NCI-H1436 (cell line): Measurements from ENCODE around the gene BCAP29.

ENCODE experiments used
- DNase-seq: peaks from one replicate; lab custom pipeline; 2025; lab: John Stamatoyannopoulos, UW

BCAP29 gene

DNA sequence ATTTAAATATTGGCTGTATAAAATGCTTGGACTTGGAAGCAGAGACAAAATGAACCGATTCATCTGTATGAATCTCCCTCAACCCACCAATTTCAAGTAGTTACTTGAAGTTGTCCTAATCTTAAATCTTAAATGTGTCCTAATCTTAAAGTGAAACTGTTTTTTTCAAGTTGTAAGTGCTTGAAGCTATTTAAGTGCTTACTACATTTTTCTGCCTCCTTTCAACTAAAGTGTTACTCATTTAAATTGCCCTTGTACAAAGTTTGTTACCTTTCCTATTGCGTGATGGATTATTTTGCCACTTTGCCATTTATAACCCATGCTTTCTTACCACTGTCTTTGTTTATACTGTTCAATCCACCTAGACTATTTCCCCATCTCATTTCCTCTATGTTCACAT lies 2.8 kb downstream of the BCAP29 start:
- DNase-seq: no peak

DNA sequence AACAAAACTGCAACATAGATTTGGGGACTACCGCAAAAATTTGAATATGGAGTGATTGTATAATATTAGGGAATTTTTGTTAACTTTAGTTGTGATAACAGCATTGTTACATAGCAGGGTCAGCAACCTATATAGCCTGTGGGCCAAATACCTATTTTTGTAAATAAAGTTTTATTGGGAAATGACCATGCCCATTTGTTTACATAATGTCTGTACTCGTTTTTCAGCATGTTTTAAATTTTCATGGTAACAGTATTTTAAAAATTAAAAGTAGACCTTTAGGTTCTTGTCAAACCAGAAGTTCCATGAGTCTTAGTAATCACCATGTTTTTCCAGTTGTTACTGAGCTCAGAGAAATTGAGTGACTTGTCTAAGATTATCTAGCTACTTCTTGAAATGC lies 4.7 kb downstream of the BCAP29 start:
- DNase-seq: no peak

DNA sequence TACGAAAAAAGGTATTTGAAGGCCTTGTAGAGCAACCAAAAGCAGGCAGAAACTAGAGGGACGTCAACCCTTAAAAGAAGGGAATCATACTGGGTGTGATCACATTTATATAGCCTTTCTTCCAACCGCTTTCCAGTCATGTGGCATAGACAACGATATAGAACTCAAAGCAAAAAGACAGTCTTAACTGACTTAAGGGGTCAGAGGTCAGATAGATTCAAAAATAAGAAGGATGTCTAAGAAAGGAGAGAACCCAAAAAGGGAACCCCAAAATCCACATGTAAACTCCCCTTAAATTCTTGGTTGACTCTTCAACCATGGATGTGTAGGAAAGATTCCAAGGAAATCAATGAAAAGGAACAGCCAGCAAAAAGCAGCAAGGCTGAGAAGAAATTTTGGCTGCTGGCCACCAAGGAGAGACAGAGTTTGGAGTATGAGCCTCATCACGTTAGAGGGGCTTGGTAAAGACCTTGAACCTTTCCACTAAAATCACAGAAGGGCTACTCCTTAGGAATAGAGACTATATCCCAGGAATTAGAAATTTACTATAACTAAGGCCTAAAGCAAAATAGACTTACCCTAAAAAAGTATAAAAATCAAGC lies 8.6 kb downstream of the BCAP29 start:
- no peak for DNase-seq

DNA sequence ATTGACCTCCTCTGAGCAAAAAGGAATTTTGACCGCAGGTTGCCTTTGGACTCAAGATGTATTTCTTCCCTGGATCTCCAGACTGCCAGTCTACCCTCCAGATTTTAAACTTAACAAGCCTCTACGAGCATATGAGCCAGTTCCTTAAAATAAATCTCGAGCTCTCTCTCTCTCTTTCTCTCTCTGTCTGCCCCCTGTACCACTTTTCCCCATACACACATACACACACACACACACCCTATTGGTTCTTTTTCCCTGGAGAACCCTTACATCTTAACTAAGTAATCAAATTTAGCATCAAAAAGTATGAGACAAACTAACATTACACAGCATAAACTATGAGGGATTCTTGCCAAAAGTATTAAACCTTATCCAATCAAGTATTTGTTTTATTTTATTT lies 11.4 kb downstream of the BCAP29 start:
- no peak for DNase-seq

DNA sequence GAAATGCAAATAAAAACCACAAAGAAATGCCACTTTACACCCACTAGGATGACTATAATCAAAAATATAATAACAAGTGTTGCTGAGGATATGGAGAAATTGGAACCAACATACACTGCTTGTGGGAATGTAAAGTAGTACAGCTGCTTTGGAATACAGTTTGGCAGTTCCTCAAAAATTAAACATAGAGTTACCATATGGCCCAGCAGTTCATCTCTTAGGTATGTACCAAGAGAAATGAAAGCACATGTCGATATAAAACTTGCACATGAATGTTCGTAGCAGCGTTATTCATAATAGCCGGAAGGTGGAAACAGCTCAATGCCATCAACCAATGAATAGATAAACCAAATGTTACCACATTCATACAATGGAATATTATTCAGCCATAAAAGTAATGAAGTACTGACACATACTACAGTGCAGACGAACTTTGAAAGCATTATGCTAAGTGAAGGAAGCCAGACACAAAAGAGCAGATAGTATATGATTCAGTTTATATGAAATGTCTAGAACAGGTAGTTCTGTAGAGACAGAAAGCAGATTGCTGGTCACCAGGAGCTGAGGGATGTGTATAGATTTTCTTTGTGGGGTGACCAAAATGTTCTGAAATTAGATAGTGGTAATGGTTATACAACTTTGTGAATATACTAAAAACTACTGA lies 12.4 kb downstream of the BCAP29 start:
- DNase-seq: no peak

DNA sequence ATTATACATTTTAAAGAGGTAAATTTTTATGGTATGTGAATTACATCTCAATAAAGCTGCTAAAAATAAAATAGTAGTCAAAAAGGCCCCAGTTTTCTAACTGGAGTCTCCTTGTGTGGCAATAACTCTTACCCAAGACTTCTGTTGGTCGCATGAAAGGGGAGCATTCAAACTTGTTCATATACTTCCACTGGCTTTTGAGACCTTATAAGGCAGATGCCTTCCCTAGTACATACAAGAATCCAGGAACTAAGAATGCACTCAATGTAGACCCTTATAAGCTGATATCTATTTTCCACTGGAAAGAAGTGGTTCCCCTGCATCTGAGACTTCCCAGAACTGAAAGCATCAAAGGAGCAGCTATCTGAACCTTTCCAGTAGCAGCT lies 13.0 kb downstream of the BCAP29 start:
- no peak for DNase-seq

DNA sequence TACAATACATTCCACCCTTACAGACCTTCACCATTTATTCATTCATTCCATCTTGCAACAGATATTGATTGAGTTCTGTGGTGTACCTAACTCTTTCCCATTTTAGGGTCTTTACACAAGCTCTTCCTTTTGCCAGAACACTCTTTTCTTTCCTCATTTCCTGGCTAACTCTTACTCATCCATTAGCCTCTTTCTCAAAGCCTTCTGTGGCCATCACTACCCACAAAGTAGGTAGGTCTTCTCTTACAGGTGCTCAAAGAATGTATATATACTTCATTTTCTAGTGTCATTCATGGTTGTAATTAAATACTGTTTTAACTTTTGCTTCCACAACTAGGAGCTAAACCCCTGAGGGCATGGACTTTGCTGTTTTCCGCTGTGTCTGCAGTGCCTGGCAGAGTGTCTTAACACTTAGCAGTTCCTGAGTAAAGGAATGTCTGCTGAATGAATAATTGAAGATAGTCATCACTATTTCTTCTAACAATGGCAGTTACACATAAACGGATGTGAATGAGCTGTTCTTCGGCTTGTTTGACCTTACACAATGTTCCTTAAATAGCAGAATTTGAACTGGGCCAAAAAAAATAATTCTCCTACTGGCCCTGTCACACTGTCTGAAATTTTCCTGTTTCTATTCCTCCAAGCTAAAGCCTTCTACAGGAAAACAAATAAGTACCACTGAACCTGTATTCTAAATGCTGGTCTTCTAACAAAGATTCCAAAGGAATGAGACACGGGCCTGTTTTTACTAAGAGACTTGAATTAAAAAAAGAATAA lies 15.1 kb downstream of the BCAP29 start:
- no peak for DNase-seq

DNA sequence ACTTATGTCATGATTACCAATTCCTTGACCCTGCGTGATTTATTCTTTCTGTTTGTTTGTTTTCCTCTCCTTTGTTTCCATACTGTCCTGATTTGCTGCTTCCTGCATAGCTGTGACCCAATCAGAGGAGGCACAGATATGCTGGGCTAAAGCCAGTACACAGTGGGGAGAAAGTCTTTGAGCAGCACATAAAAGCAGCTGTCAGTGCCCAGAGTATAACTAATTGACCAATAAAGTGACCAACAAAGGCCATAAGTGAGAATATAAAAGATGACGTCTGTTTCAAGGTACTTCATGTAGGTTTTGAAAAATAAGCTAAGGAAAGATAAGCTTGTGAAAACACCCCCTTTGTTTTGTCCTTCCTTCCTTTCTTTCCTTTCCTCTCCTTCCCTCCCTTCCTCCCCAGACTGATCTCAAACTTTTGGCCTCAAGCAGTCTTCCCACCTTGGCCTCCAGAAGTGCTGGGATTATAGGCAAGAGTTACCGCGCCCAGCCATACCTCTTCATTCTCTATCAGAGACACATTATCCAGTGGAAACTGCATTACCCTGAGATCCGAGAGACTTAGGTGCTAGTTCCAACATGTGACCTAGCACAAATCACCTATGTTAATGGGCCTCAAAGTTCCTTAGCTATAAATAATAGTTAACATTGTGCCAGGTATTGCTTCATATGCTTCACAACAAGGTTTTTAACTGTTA lies 17.0 kb downstream of the BCAP29 start:
- DNase-seq: no peak

DNA sequence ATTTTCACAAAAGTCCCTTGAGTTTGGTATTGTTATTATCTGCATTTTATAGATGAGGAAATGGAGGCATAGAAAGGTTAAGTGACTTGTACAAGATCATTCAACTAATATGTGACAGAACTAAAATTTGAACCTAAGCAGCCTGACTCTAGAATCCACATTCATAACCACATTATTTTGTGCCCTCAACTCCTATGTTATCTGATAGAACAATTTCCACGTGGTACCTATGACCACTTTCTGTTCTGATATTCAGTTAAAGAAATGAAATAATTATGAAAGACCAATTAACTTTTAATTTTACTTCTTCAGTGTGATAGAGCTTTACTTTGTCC lies 17.5 kb downstream of the BCAP29 start:
- DNase-seq: no peak

DNA sequence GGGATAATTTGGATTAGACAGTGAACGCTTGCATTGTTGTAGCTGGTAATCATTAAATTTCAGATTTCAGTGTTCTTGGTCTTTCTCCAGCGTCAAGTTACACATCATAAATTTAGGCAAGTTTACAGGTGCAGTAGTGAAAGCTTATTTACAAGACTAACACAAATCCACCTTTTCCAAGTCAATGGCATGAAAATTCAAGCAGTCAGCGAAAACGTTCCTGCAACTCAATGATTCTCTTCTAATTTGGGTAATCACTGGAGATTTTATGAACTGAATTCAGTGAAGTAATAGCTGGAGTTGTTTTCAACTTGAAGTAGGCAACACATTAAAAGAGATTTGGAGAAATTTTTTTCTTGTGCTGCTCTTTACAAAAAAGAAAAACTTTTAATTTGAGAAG lies 17.9 kb downstream of the BCAP29 start:
- no peak for DNase-seq

DNA sequence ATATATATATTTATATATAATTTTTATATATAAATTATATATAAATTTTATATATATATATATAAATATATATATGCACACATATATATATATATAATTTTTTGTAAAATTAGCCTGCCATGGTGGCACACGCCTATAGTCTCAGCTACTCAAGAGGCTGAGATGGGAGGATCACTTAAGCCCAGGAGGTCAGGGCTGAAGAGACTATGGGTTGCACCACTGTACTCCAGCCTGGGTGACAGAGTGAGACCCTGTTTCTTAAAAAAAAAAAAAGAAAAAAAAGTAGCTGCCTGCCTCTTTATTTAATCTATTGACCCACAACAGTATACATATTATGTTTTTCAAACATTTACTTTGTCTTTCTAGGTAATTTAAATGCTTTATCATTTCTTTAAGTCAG lies 19.2 kb downstream of the BCAP29 start:
- DNase-seq: no peak

DNA sequence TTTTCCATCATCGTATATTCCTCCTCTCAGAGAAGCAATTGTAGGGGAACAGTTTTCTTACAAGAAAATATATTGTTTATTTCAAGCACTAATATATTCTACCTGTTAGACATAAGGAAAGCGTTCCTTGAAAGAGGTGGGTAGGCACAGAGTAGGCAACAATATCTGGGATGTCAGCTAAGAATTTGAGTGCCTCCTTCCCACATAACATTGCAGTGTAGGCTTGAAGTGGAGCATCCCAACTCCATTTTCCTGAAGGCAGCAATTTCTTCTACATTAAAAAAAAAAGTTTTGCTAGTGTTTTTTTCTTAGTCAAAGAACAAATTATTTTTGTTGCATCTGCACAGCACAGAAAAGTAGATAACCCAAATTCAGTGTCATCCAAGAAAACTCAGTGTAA lies 20.8 kb downstream of the BCAP29 start:
- no peak for DNase-seq

DNA sequence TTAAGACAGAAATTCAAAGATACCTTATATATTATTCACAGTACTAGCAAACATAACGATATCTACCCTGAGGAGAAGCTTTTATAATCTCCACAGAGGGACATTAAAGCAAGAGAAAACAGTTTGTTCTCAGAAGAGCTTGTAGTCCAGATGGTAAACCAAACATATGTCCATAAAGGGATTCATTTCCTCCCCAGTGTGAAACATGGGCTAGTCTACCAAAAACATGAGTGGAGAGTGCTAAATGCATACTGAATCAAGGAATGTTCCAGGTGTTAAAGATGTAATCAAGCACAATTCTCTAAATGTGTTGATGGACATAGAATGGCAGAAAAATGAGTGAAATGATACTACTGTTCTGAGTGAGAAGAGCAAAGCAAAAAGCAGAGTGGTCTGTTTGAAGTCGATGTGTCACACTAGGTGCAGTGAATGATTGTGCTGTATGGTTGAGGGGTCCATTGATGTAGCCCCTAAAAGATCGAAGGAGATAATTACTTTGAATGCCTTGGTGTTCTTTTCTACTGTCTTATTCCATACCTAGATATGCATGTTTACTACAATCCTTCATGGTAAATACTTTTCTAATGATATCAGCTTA lies 25.3 kb downstream of the BCAP29 start:
- DNase-seq: no peak

DNA sequence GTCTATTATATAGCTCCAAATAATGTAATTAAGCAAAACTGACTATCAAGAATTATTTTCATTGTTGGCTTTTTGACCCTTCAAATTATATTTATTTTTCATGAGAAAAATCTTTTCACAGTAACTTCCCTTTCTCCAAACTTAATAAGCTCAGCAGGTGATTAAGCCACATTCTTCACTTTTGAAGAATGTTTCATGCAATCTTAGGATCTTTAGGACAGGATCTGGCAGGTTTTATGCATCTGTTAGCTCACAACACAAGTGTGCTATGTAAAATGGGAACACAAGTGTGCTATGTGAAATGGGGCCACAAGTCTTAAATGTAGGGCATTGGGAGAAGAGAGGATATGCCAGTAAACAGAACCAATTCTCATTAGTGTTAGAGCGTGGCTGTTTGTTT lies 26.3 kb downstream of the BCAP29 start:
- no peak for DNase-seq

DNA sequence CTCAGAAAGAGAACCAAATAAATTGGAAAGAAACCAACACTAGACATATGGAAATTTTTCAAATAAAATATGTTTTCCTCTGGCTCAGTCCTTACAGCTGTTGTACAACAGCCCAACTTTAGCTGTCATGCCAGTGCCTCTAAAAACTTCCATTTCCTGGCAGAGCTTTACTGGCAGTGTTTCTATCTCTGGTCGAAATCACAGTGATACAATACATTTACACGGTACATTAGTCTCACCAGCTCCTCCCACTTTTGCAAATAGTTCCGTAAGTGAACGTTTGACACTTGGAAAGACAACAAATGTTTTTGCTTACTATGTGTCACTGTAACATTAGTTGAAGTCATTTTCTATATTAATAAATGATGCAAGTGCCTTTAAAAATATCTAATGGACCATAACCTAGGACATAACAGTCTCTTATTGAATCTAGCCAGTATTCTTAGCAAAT lies 29.8 kb downstream of the BCAP29 start:
- DNase-seq: no peak

DNA sequence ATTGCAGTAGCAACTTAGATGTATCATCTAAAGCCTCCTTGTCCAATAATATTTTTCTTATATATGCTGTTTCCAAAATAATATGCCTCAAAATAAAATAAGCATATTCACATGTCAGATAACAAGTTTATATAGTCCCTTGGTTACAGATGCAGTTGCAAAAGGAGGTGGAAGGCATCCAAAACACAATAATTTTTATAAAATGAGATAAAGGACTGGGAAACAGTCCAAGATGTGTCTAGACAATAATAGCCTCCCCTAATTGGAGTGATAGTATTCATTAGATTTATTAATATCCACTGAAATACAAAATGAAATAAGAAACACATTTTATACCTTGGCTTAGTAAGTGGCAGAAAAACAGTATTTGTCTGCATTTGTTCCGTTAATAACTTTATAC lies 30.3 kb downstream of the BCAP29 start:
- no peak for DNase-seq

DNA sequence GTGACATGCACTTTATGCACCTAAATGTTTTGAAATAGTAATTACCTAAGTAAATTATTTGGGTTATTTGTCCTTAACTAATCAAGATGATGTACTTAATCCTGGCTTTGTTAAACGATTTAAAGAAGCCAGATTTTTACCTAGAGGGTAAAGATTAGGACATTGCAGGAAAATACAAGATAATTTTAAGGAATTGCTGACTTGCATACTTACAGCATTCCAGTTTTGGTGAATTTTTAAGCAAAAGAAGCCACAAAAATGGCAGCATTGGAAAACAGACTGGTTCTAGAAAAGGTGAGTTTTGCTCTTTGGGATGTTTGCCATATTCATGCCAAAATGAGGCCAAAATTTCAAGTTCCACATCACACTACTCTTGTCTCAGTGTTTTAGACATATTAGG lies 33.4 kb downstream of the BCAP29 start:
- DNase-seq: no peak

DNA sequence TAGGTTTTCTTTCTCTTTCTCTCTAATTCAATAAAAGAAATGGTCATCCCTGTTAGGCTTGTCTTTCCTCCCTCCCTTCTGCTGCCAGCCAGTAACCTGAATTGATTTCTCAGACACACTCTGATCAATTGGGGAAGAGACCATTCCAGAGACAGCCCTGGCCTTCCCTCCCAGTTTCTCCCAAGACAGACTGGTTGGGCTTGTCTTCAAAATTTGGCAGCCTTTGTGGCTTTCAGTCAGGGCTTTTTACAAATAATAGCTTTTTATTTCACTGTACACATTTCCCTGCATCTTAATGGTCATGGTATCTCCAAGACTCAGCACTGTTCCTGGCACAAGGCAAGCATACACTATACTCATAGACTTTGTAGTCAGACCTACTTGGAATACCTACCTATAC lies 33.9 kb downstream of the BCAP29 start:
- no peak for DNase-seq

DNA sequence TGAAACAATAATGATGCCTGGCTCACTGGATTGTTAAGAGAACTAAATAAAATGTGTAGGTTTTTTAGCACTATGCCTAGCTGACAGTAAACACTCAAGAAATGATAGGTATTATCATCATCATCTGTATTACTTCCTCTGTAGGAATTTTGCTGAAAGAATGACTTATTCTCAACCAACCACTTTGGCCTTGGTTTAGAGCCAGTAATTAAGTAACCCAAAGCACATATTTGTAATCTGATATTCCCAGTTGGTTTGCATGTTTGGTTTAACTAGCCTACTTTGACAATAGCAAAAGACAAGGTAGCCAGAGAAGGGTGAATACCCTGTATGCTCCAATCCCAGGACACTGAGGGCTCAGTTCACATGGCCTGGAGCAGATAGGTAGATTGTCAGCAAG lies 34.4 kb downstream of the BCAP29 start:
- no peak for DNase-seq

DNA sequence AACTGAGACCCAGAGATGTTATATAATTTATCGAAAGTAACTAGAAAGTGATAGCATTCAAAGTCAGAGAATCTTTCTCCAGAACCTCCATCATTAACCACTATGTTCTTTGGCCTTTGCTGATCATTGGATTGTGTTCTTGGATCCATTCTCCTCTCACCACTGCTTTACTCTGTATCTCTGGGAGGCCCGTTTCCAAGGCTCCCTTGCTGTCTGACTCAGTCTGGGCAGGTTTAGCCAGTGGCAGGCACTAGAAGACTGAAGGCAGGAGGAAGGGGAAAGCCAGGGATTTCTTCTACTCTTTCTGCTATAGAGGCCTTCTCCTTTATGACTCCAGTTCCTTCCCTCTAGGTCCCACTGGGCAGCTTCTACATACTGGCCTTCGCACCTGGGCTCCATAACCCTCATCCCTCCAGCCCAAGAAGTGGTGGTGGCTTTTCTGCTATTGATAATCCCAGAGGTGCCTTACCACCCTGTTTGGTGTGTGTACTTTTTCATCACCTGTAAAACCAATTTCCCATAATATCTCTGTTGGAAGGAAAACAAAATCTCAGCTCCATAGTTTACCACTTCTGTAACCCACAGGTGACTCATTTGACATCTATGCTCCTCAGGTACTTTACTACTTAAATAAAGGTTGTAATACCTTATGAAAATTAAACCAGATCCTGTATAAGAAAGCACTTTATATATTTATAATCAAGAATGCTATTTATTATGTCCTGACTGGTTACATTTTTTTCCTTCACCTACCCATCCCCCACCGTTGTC lies 36.0 kb downstream of the BCAP29 start:
- no peak for DNase-seq

DNA sequence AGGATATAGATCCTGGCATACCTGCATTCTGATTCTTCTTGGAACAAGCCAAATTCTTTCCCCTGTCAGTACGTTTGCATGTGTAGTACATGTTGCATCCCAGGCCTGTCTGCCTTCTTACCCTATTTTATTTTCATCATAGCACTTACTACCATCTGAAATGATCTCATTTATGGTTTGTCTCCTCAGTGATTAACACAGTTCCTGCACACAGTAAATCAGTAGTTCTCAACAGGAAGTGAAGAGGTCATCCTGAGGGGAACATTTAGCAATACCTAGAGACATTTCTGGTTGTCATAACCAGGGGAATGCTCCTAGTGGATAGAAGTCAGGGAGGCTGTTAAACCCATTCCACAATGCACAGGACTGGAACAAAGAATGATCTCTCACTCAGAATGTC lies 42.4 kb downstream of the BCAP29 start:
- no peak for DNase-seq

DNA sequence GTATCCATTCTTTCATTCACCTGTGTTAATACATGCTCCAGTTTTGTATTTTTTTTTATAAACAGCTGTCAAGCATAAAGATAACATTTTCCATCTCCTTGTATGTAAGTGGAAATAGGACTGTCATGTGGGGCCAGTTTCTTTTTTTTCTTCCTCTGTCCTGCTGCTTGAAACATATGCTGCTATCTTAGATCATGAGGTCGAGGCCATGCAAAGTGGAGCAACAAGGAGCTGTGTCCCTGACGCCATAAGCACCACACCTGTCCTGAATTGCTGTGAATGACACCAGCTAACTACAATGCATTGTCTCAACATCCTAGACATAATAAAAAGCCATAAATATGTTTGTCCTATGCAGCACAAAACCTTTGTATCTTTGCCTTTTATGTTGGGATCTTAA lies 42.8 kb downstream of the BCAP29 start:
- DNase-seq: no peak
